ENCODE data around the gene CST4.
"Not testable (repeated sequence)": the region's sequence is repeated elsewhere in the genome, so short reads cannot be mapped to it uniquely, and the experiment has no call there.

CST4 gene

GRCh38 chr20:23691675-23692074 is 2.8 kb upstream of the CST4 start:
- TF ChIP-seq, protein P1, sequence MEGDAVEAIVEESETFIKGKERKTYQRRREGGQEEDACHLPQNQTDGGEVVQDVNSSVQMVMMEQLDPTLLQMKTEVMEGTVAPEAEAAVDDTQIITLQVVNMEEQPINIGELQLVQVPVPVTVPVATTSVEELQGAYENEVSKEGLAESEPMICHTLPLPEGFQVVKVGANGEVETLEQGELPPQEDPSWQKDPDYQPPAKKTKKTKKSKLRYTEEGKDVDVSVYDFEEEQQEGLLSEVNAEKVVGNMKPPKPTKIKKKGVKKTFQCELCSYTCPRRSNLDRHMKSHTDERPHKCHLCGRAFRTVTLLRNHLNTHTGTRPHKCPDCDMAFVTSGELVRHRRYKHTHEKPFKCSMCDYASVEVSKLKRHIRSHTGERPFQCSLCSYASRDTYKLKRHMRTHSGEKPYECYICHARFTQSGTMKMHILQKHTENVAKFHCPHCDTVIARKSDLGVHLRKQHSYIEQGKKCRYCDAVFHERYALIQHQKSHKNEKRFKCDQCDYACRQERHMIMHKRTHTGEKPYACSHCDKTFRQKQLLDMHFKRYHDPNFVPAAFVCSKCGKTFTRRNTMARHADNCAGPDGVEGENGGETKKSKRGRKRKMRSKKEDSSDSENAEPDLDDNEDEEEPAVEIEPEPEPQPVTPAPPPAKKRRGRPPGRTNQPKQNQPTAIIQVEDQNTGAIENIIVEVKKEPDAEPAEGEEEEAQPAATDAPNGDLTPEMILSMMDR (IDR thresholded peaks at IDR 0.05; ENCODE audit: low read depth, low read length, missing control alignments) = no peak
- in situ Hi-C loops (cut with HindIII; ENCODE audit: low sequenced_read_pairs) = no loop called here
- no peak for DNase-seq (ENCODE audit: low read depth)
- no peak overlapping the region for H3K4me3 ChIP-seq (ENCODE audit: low read depth, low read length)

- DNase-seq (ENCODE audit: low read depth) = no peak
- no peak overlapping the region for H3K4me3 ChIP-seq (ENCODE audit: low read depth, low read length)
- in situ Hi-C loops (cut with HindIII; ENCODE audit: low sequenced_read_pairs) = no loop called here
- TF ChIP-seq, protein P1 (IDR thresholded peaks at IDR 0.05; ENCODE audit: low read depth, low read length, missing control alignments) = no peak
Observed at GRCh38 chr20:23690581-23690980, 1.7 kb upstream of the CST4 start.

DNA sequence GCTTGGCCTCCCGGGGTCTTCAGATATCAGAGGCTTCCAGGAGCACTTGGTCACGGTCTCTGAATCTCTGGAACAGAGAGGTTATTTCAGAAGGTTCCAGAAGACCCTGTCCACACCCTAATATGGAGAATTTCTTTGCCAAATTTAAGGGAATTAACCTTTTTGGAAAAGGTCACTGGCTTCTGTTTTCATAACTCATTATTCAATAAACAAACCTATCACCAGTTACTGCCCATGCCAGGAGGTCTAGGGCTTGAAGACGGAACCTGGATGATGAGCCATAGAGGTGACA is 507 bp upstream of the CST4 start:
- DNase-seq (ENCODE audit: low read depth) = no peak
- no peak overlapping the region for H3K4me3 ChIP-seq (ENCODE audit: low read depth, low read length)
- TF ChIP-seq, protein P1 (IDR thresholded peaks at IDR 0.05; ENCODE audit: low read depth, low read length, missing control alignments) = no peak
- in situ Hi-C loops (cut with HindIII; ENCODE audit: low sequenced_read_pairs) = no loop called here

DNA sequence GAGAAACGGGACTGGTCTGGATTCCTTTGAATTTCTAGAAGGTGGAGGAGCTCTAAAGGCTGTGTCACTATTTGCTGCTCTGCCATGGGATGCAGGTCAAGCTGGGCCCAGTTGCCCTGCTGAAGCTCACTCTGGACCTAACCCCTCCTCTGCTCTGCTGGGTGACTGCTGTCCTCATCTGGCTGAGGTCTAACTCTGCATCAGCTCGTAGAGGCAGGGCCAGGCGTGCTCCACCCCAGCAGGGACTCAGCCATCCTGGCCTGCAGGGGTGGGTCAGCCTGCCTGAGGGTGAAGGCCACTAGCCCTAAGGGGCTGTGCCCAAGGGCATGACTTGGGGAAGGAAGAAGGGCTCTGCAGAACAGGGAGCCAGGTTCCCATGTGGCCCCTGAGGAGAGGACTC is 852 bp downstream of the CST4 start:
- no peak for DNase-seq (ENCODE audit: low read depth)
- in situ Hi-C loops (cut with HindIII; ENCODE audit: low sequenced_read_pairs) = no loop called here
- no peak overlapping the region for H3K4me3 ChIP-seq (ENCODE audit: low read depth, low read length)
- TF ChIP-seq, protein P1 (IDR thresholded peaks at IDR 0.05; ENCODE audit: low read depth, low read length, missing control alignments) = no peak

- no peak for DNase-seq (ENCODE audit: low read depth)
- no peak overlapping the region for H3K4me3 ChIP-seq (ENCODE audit: low read depth, low read length)
- TF ChIP-seq, protein P1 (IDR thresholded peaks at IDR 0.05; ENCODE audit: low read depth, low read length, missing control alignments) = no peak
- in situ Hi-C loops (cut with HindIII; ENCODE audit: low sequenced_read_pairs) = no loop called here
Observed at GRCh38 chr20:23686046-23686750, 2.6 kb downstream of the CST4 start.

DNA sequence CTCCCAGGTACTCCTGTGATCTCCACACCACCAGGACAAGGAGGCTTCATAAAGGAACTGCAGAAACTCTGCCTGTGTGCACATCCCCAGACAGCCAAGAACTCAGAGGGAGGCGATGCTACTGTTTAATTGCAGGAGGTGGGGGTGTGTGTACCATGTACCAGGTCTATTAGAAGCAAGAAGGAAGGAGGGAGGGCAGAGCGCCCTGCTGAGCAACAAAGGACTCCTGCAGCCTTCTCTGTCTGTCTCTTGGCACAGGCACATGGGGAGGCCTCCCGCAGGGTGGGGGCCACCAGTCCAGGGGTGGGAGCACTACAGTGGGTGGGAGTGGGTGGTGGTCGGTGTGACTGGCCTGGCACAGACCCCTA is 3.3 kb downstream of the CST4 start:
- in situ Hi-C loops (cut with HindIII; ENCODE audit: low sequenced_read_pairs); H3K4me3 ChIP-seq (ENCODE audit: low read depth, low read length); DNase-seq (ENCODE audit: low read depth): not testable (repeated sequence)

- in situ Hi-C loops (cut with HindIII; ENCODE audit: low sequenced_read_pairs) = no loop called here
- TF ChIP-seq, protein P1 (IDR thresholded peaks at IDR 0.05; ENCODE audit: low read depth, low read length, missing control alignments) = no peak
- DNase-seq (ENCODE audit: low read depth) = no peak
- no peak overlapping the region for H3K4me3 ChIP-seq (ENCODE audit: low read depth, low read length)
Observed at GRCh38 chr20:23684261-23684660, 4.6 kb downstream of the CST4 start.
